HG02763 (cell line): ENCODE results near the gene CCDC137.

ENCODE experiments used
- ATAC-seq: cut with Tn5 transposase; IDR thresholded peaks from one replicate; pipeline ENCODE4 v1.9.1; 2021; ENCODE audit warnings: mild to moderate bottlenecking, moderate library complexity; ENCODE audit not compliant: unreplicated experiment

CCDC137 gene

GRCh38 chr17:81700353-81701287 is 34.1 kb downstream of the CCDC137 start:
- no peak for ATAC-seq

GRCh38 chr17:81701288-81702071 is 34.9 kb downstream of the CCDC137 start:
- ATAC-seq: no peak

- ATAC-seq: peak; percentile 90
Observed at GRCh38 chr17:81702934-81703746, 36.6 kb downstream of the CCDC137 start, which contains the start of gene MRPL12. MRPL12 (plus strand) TSS chr17:81703367; CDS start chr17:81703502, 135 bp downstream.

GRCh38 chr17:81703747-81704654 is 37.5 kb downstream of the CCDC137 start:
- ATAC-seq: no peak

GRCh38 chr17:81705518-81706231 is 39.1 kb downstream of the CCDC137 start:
- ATAC-seq: no peak

- ATAC-seq: no peak
Observed at GRCh38 chr17:81706232-81706611, 39.7 kb downstream of the CCDC137 start.

GRCh38 chr17:81706757-81707624 is 40.5 kb downstream of the CCDC137 start:
- no peak for ATAC-seq

GRCh38 chr17:81707725-81708646 is 41.4 kb downstream of the CCDC137 start:
- ATAC-seq: no peak

- no peak for ATAC-seq
Observed at GRCh38 chr17:81708739-81709185, 42.2 kb downstream of the CCDC137 start.

- ATAC-seq: no peak
Observed at GRCh38 chr17:81710514-81711308, 44.2 kb downstream of the CCDC137 start.

- ATAC-seq: peak; percentile 61
Observed at GRCh38 chr17:81711814-81712467, 45.4 kb downstream of the CCDC137 start, which contains the start of gene SLC25A10. SLC25A10 (plus strand) TSS chr17:81712284; CDS start chr17:81712427, 143 bp downstream.

- ATAC-seq: no peak
Observed at GRCh38 chr17:81712468-81713003, 46.0 kb downstream of the CCDC137 start.

- no peak for ATAC-seq
Observed at GRCh38 chr17:81713004-81713555, 46.5 kb downstream of the CCDC137 start.

GRCh38 chr17:81713556-81714411 is 47.2 kb downstream of the CCDC137 start:
- ATAC-seq: no peak
